C4-2B (cell line): ENCODE data around the gene NRXN3.

ENCODE experiments used
- H3K27ac ChIP-seq: fragments of 450-650 bp; 2 replicates; pipeline ENCODE4 v1.5.1; 2017
- CTCF ChIP-seq: fragments of 450-650 bp; conservative IDR thresholded peaks from 2 replicates; pipeline ENCODE4 v1.5.1; 2017; ENCODE audit warnings: mild to moderate bottlenecking
- ZFX ChIP-seq: fragments of 450-650 bp; IDR thresholded peaks from 2 replicates; pipeline ENCODE4 v1.6.1; 2017

NRXN3 gene

GRCh38 chr14:79487632-79488031 is 1317.5 kb downstream of the NRXN3 start:
- no peak overlapping the region for H3K27ac ChIP-seq

GRCh38 chr14:79491161-79491560 is 1321.0 kb downstream of the NRXN3 start:
- TF ChIP-seq ZFX (no peak), CTCF (no peak)

More at GRCh38 chr14:79487632-79488031, 1317.5 kb downstream of the NRXN3 start:
- TF ChIP-seq CTCF (no peak), ZFX (no peak)

GRCh38 chr14:79493081-79493645 is 1323.0 kb downstream of the NRXN3 start:
- TF ChIP-seq CTCF (no peak), ZFX (no peak)
- H3K27ac ChIP-seq: no peak overlapping the region

More at GRCh38 chr14:79491161-79491560, 1321.0 kb downstream of the NRXN3 start:
- H3K27ac ChIP-seq: no peak overlapping the region

- TF ChIP-seq CTCF (no peak), ZFX (no peak)
- no peak overlapping the region for H3K27ac ChIP-seq
Measured at GRCh38 chr14:79496701-79497100, 1326.5 kb downstream of the NRXN3 start.

GRCh38 chr14:79500489-79500888 is 1330.3 kb downstream of the NRXN3 start:
- H3K27ac ChIP-seq: no peak overlapping the region
- no peak for TF ChIP-seq ZFX
- no peak for TF ChIP-seq CTCF

- H3K27ac ChIP-seq: no peak overlapping the region
- TF ChIP-seq ZFX: no peak
- no peak for TF ChIP-seq CTCF
Measured at GRCh38 chr14:79502136-79502750, 1332.1 kb downstream of the NRXN3 start.

GRCh38 chr14:79502751-79503148 is 1332.6 kb downstream of the NRXN3 start:
- TF ChIP-seq ZFX (no peak), CTCF (no peak)
- H3K27ac ChIP-seq: no peak overlapping the region
